A673 (cell line): ENCODE data around the gene MACC1. TPM values are rescaled to one million over a fixed set of nuclear protein-coding genes. Genes with fewer than 3 reads are reported as not detected.
"Not testable (repeated sequence)": the region's sequence is repeated elsewhere in the genome, so short reads cannot be mapped to it uniquely, and the experiment has no call there.

ENCODE experiments used
- BruUV-seq: library from RNA; stranded (reverse); fragments of 400-500 nt; replicated peaks from 2 replicates; lab custom pipeline; 2021; lab: Mats Ljungman, UMichigan
- CTCF ChIA-PET: fragments of 300-600 bp; sonication (Branson Sonifier 250); formaldehyde crosslinking; loops from one replicate; lab custom pipeline; 2022; ENCODE audit warnings: antibody characterized with exemption; lab: Charles Lee
- POLR2A ChIA-PET: fragments of 300-600 bp; sonication (Branson Sonifier 250); formaldehyde crosslinking; loops from one replicate; lab custom pipeline; 2022; ENCODE audit warnings: antibody characterized with exemption; ENCODE audit not compliant: low non-redundant PET; lab: Charles Lee
- DNase-seq: peaks from one replicate; pipeline ENCODE4 v3.0.0-alpha.2; 2015; ENCODE audit warnings: low spot score
- H3K27ac ChIP-seq: fragments of 200-600 bp; sonication (generic); 2 replicates; pipeline ENCODE4 v1.5.1; 2016; ENCODE audit warnings: mixed run types, low read depth, mild to moderate bottlenecking, mixed read lengths, antibody characterized with exemption, low read length; ENCODE audit not compliant: poor library complexity, severe bottlenecking
- H3K27me3 ChIP-seq: fragments of 200-600 bp; sonication (generic); replicated peaks from 2 replicates; pipeline ENCODE4 v1.6.1; 2017; ENCODE audit warnings: mixed run types, low read depth, mild to moderate bottlenecking, mixed read lengths, antibody characterized with exemption, low read length; ENCODE audit not compliant: insufficient read depth, poor library complexity
- H3K36me3 ChIP-seq: fragments of 200-600 bp; sonication (generic); 2 replicates; pipeline ENCODE4 v1.6.1; 2016; ENCODE audit warnings: mixed run types, mild to moderate bottlenecking, mixed read lengths, antibody characterized with exemption, low read length; ENCODE audit not compliant: insufficient read depth, poor library complexity, severe bottlenecking
- H3K4me1 ChIP-seq: fragments of 200-600 bp; sonication (generic); 2 replicates; pipeline ENCODE4 v1.6.1; 2017; ENCODE audit warnings: mixed run types, mild to moderate bottlenecking, mixed read lengths, antibody characterized with exemption, low read length; ENCODE audit not compliant: insufficient read depth, poor library complexity, severe bottlenecking
- H3K4me3 ChIP-seq: fragments of 200-600 bp; sonication (generic); 2 replicates; pipeline ENCODE4 v1.5.1; 2016; ENCODE audit warnings: low read depth, mixed run types, mild to moderate bottlenecking, mixed read lengths, low read length; ENCODE audit not compliant: poor library complexity, severe bottlenecking
- H3K9me3 ChIP-seq: fragments of 200-600 bp; sonication (generic); 2 replicates; pipeline ENCODE4 v1.6.1; 2016; ENCODE audit warnings: mixed run types, low read depth, mild to moderate bottlenecking, mixed read lengths, antibody characterized with exemption, low read length; ENCODE audit not compliant: poor library complexity, severe bottlenecking
- EZH2 ChIP-seq: fragments of 200-600 bp; sonication (generic); IDR thresholded peaks from 2 replicates; pipeline ENCODE4 v1.6.1; 2017; ENCODE audit warnings: borderline replicate concordance, low read depth, mild to moderate bottlenecking, mixed read lengths, antibody characterized with exemption, low read length; ENCODE audit not compliant: poor library complexity, severe bottlenecking
- intact Hi-C: fragments of 100-400 bp; cut with micrococcal nuclease; formaldehyde crosslinking; loops from one replicate; pipeline ENCODE4 v1.10.0; 2022; ENCODE audit not compliant: unreplicated experiment
- total RNA-seq: library from RNA; stranded (reverse); gene quantifications from 2 replicates; pipeline ENCODE4 v1.2.3, GENCODE V29; 2021
- TF ChIP-seq, protein P1 (sequence below): fragments of 300-800, 200-600 bp; sonication (generic); conservative IDR thresholded peaks from 2 replicates; pipeline ENCODE4 v1.5.1; 2017; ENCODE audit warnings: low read depth, mild to moderate bottlenecking, antibody characterized with exemption, low read length, moderate library complexity, mixed read lengths

The MACC1 gene
- total RNA-seq, 1 experiment from 2014 or later = not detected

DNA sequence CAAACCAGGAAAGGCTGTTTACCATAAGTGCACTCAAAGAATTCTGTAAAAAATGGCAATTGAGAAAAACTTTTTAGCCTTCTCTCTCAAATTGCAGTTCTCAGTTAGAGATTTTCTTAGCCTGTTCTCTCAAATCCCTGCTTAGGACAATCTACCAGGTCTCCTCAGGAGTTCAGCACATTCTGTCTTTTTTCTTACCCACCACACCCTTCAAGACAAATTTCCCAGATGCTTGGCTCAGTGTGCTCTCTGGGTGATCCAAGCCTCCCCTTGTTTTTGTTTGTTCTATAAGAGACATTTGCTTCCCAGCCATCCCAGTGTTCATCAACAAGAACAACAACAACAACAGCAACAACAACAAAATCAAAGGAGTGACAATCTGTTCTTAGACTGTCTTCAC lies 87.3 kb downstream of the MACC1 start:
- DNase-seq = no peak
- no peak overlapping the region for H3K4me3 ChIP-seq
- H3K27me3 ChIP-seq = peaks cover 19% of the 10 kb centered on the region
- no TSS peak for BruUV-seq
- ChIA-PET POLR2A (no interaction called here), CTCF (no interaction called here)
- H3K4me1 ChIP-seq = no peaks in the 10 kb centered on the region
- no peak for TF ChIP-seq EZH2
- TF ChIP-seq, protein P1, sequence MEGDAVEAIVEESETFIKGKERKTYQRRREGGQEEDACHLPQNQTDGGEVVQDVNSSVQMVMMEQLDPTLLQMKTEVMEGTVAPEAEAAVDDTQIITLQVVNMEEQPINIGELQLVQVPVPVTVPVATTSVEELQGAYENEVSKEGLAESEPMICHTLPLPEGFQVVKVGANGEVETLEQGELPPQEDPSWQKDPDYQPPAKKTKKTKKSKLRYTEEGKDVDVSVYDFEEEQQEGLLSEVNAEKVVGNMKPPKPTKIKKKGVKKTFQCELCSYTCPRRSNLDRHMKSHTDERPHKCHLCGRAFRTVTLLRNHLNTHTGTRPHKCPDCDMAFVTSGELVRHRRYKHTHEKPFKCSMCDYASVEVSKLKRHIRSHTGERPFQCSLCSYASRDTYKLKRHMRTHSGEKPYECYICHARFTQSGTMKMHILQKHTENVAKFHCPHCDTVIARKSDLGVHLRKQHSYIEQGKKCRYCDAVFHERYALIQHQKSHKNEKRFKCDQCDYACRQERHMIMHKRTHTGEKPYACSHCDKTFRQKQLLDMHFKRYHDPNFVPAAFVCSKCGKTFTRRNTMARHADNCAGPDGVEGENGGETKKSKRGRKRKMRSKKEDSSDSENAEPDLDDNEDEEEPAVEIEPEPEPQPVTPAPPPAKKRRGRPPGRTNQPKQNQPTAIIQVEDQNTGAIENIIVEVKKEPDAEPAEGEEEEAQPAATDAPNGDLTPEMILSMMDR = no peak
- intact Hi-C loops = no loop called here
- H3K27ac ChIP-seq = no peak overlapping the region
- no peaks in the 10 kb centered on the region for H3K36me3 ChIP-seq
- H3K9me3 ChIP-seq = no peaks in the 10 kb centered on the region

DNA sequence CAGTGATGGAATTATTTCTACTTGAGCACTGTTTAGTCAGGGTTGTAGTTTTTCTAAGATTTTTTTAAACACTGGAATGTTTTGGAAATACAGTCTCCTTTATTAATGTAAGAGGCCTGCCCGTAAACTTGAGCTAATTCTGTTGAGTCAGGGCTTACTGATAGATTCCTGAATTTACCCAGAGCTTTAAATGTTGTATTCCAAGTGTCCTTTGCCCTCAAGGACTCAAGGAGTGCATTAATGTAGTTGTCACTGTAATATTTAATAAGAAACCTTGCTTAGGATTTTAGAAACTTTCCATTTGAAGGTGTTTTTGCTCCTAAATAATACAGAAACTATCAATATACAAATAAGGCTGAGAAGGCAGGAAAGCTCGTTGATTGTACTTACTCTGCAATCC lies 89.2 kb downstream of the MACC1 start:
- no peak overlapping the region for H3K4me3 ChIP-seq
- BruUV-seq = no TSS peak
- intact Hi-C loops = no loop called here
- CTCF ChIA-PET = no interaction called here
- H3K4me1 ChIP-seq = no peaks in the 10 kb centered on the region
- POLR2A ChIA-PET = no interaction called here
- no peak for DNase-seq
- TF ChIP-seq, protein P1 = no peak
- no peak for TF ChIP-seq EZH2
- no peaks in the 10 kb centered on the region for H3K9me3 ChIP-seq
- H3K27ac ChIP-seq = no peak overlapping the region
- H3K36me3 ChIP-seq = no peaks in the 10 kb centered on the region
- H3K27me3 ChIP-seq = peaks cover 16% of the 10 kb centered on the region

GRCh38 chr7:20126060-20126459 lies 91.1 kb downstream of the MACC1 start:
- POLR2A ChIA-PET = interaction anchor here (0.7 kb wide), 1 partner anchor 338 kb away, joined by 4 read pairs; no protein-coding TSS in a partner anchor
- intact Hi-C loops = not testable (repeated sequence)

DNA sequence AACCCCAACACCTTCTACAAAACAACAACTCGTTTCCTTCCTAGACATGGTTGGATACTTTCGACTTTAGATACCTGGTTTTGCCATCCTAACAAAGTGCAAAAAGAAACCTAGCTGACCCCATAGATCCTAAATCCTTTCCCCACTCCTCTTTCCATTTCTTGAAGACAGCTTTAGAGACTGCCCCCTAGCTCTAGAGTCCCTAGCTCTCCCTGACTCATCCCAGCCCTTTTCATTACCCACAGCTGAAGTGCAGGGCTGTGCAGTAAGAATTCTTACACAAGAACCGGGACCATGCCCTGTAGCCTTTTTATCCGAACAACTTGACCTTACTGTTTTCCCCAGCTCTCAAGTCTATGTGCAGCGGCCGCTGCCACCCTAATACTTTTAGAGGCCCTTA lies 93.1 kb downstream of the MACC1 start:
- H3K9me3 ChIP-seq, DNase-seq, H3K4me3 ChIP-seq, intact Hi-C loops, H3K4me1 ChIP-seq, H3K27ac ChIP-seq, H3K36me3 ChIP-seq, CTCF ChIA-PET, POLR2A ChIA-PET, BruUV-seq: not testable (repeated sequence)
- peaks cover 21% of the 10 kb centered on the region for H3K27me3 ChIP-seq

More at GRCh38 chr7:20126060-20126459, 91.1 kb downstream of the MACC1 start:
- H3K4me3 ChIP-seq, H3K36me3 ChIP-seq, H3K4me1 ChIP-seq, DNase-seq, BruUV-seq, CTCF ChIA-PET, H3K27ac ChIP-seq, H3K9me3 ChIP-seq: not testable (repeated sequence)
- peaks cover 21% of the 10 kb centered on the region for H3K27me3 ChIP-seq

DNA sequence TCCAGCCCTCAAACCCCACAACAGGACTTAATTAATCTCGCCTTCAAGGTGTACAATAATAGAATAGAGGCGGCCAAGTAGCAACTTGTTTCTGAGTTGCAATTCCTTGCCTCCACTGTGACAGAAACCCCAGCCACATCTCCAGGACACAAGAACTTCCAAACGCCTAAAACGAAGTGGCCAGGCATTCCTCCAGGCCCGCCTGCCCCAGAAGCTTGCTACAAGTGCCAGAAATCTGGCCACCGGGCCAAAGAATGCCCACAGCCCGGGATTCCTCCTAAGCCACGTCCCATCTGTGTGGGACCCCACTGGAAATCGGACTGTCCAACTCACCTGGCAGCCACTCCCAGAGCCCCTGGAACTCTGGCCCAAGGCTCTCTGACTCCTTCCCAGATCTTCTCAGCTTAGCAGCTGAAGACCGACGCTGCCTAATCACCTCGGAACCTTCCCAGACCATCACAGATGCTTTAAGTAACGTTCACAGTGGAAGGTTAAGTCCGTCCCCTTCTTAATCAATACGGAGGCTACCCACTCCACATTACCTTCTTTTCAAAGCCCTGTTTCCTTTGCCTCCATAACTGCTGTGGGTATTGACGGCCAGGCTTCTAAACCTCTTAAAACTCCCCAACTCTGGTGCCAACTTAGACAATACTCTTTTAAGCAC lies 94.4 kb downstream of the MACC1 start:
- H3K4me1 ChIP-seq, CTCF ChIA-PET, BruUV-seq, H3K36me3 ChIP-seq, H3K9me3 ChIP-seq, POLR2A ChIA-PET, H3K4me3 ChIP-seq, intact Hi-C loops, DNase-seq, H3K27ac ChIP-seq: not testable (repeated sequence)
- H3K27me3 ChIP-seq = peaks cover 16% of the 10 kb centered on the region
